ENCODE results near the gene PPP5C.
A peak's percentile ranks its signal among the peaks of the same experiment; 100 is the strongest.
"Not testable (repeated sequence)": the region's sequence is repeated elsewhere in the genome, so short reads cannot be mapped to it uniquely, and the experiment has no call there.

Gene PPP5C

GRCh38 chr19:46369817-46370216 is 22.9 kb downstream of the PPP5C start:
- Histone ChIP-seq H3K4me1 (ENCODE audit: control insufficient read depth, low read depth, low read length) (peaks cover 27% of the 10 kb centered on the region), H3K27me3 (ENCODE audit: control insufficient read depth, insufficient read depth, low read length) (no peaks in the 10 kb centered on the region), H3K9me3 (ENCODE audit: control insufficient read depth, low read depth, low read length) (no peaks in the 10 kb centered on the region), H3K36me3 (ENCODE audit: control insufficient read depth, low read depth, low read length) (peaks cover 15% of the 10 kb centered on the region), H3K9ac (ENCODE audit: low read length) (no peak overlapping the region), H3K27ac (ENCODE audit: low read length) (no peak overlapping the region), H3K4me3 (ENCODE audit: low read length) (no peak overlapping the region)

GRCh38 chr19:46371371-46371901 is 24.5 kb downstream of the PPP5C start:
- H3K9me3 ChIP-seq (ENCODE audit: control insufficient read depth, low read depth, low read length), result no peaks in the 10 kb centered on the region
- H3K4me1 ChIP-seq (ENCODE audit: control insufficient read depth, low read depth, low read length), result peaks cover 24% of the 10 kb centered on the region
- no peak overlapping the region for H3K27ac ChIP-seq (ENCODE audit: low read length)
- H3K36me3 ChIP-seq (ENCODE audit: control insufficient read depth, low read depth, low read length), result peaks cover 22% of the 10 kb centered on the region
- no peak overlapping the region for H3K4me3 ChIP-seq (ENCODE audit: low read length)
- H3K9ac ChIP-seq (ENCODE audit: low read length), result no peak overlapping the region
- no peaks in the 10 kb centered on the region for H3K27me3 ChIP-seq (ENCODE audit: control insufficient read depth, insufficient read depth, low read length)

GRCh38 chr19:46372901-46373490 is 26.1 kb downstream of the PPP5C start:
- no peaks in the 10 kb centered on the region for H3K9me3 ChIP-seq (ENCODE audit: control insufficient read depth, low read depth, low read length)
- H3K27me3 ChIP-seq (ENCODE audit: control insufficient read depth, insufficient read depth, low read length), result no peaks in the 10 kb centered on the region
- peaks cover 24% of the 10 kb centered on the region for H3K4me1 ChIP-seq (ENCODE audit: control insufficient read depth, low read depth, low read length)
- H3K9ac ChIP-seq (ENCODE audit: low read length), result peak overlapping the region; percentile 61
- H3K27ac ChIP-seq (ENCODE audit: low read length), result peak overlapping the region; percentile 93
- H3K4me3 ChIP-seq (ENCODE audit: low read length), result peak overlapping the region; percentile 35
- peaks cover 28% of the 10 kb centered on the region for H3K36me3 ChIP-seq (ENCODE audit: control insufficient read depth, low read depth, low read length)

GRCh38 chr19:46373491-46374359 is 26.8 kb downstream of the PPP5C start:
- Histone ChIP-seq H3K4me3 (ENCODE audit: low read length) (peak overlapping the region; percentile 35), H3K4me1 (ENCODE audit: control insufficient read depth, low read depth, low read length) (peaks cover 24% of the 10 kb centered on the region), H3K36me3 (ENCODE audit: control insufficient read depth, low read depth, low read length) (peaks cover 35% of the 10 kb centered on the region), H3K27me3 (ENCODE audit: control insufficient read depth, insufficient read depth, low read length) (no peaks in the 10 kb centered on the region), H3K9ac (ENCODE audit: low read length) (peak overlapping the region; percentile 61), H3K27ac (ENCODE audit: low read length) (peak overlapping the region; percentile 93), H3K9me3 (ENCODE audit: control insufficient read depth, low read depth, low read length) (no peaks in the 10 kb centered on the region)

- Histone ChIP-seq H3K36me3 (ENCODE audit: control insufficient read depth, low read depth, low read length) (peaks cover 42% of the 10 kb centered on the region), H3K4me3 (ENCODE audit: low read length) (no peak overlapping the region), H3K9me3 (ENCODE audit: control insufficient read depth, low read depth, low read length) (no peaks in the 10 kb centered on the region), H3K27me3 (ENCODE audit: control insufficient read depth, insufficient read depth, low read length) (no peaks in the 10 kb centered on the region), H3K27ac (ENCODE audit: low read length) (peak overlapping the region; percentile 5), H3K4me1 (ENCODE audit: control insufficient read depth, low read depth, low read length) (peaks cover 24% of the 10 kb centered on the region), H3K9ac (ENCODE audit: low read length) (peak overlapping the region; percentile 61)
These were observed 27.9 kb downstream of the PPP5C start for GRCh38 chr19:46374536-46375475.

GRCh38 chr19:46375476-46376067 is 28.7 kb downstream of the PPP5C start:
- H3K9me3 ChIP-seq (ENCODE audit: control insufficient read depth, low read depth, low read length); H3K27me3 ChIP-seq (ENCODE audit: control insufficient read depth, insufficient read depth, low read length); H3K4me3 ChIP-seq (ENCODE audit: low read length); H3K9ac ChIP-seq (ENCODE audit: low read length); H3K27ac ChIP-seq (ENCODE audit: low read length): not testable (repeated sequence)
- H3K36me3 ChIP-seq (ENCODE audit: control insufficient read depth, low read depth, low read length), result peaks cover 45% of the 10 kb centered on the region
- H3K4me1 ChIP-seq (ENCODE audit: control insufficient read depth, low read depth, low read length), result peaks cover 24% of the 10 kb centered on the region

- H3K36me3 ChIP-seq (ENCODE audit: control insufficient read depth, low read depth, low read length), result peaks cover 52% of the 10 kb centered on the region
These were observed 29.6 kb downstream of the PPP5C start for GRCh38 chr19:46376241-46377153.

GRCh38 chr19:46378268-46378667 is 31.4 kb downstream of the PPP5C start:
- peaks cover 61% of the 10 kb centered on the region for H3K36me3 ChIP-seq (ENCODE audit: control insufficient read depth, low read depth, low read length)
- no peaks in the 10 kb centered on the region for H3K27me3 ChIP-seq (ENCODE audit: control insufficient read depth, insufficient read depth, low read length)
- no peaks in the 10 kb centered on the region for H3K9me3 ChIP-seq (ENCODE audit: control insufficient read depth, low read depth, low read length)
- no peak overlapping the region for H3K4me3 ChIP-seq (ENCODE audit: low read length)
- no peak overlapping the region for H3K27ac ChIP-seq (ENCODE audit: low read length)
- no peak overlapping the region for H3K9ac ChIP-seq (ENCODE audit: low read length)
- H3K4me1 ChIP-seq (ENCODE audit: control insufficient read depth, low read depth, low read length), result peaks cover 8% of the 10 kb centered on the region

More at GRCh38 chr19:46376241-46377153, 29.6 kb downstream of the PPP5C start:
- Histone ChIP-seq H3K27ac (ENCODE audit: low read length) (no peak overlapping the region), H3K9me3 (ENCODE audit: control insufficient read depth, low read depth, low read length) (no peaks in the 10 kb centered on the region), H3K27me3 (ENCODE audit: control insufficient read depth, insufficient read depth, low read length) (no peaks in the 10 kb centered on the region), H3K9ac (ENCODE audit: low read length) (no peak overlapping the region), H3K4me1 (ENCODE audit: control insufficient read depth, low read depth, low read length) (peaks cover 22% of the 10 kb centered on the region), H3K4me3 (ENCODE audit: low read length) (no peak overlapping the region)

- peaks cover 76% of the 10 kb centered on the region for H3K36me3 ChIP-seq (ENCODE audit: control insufficient read depth, low read depth, low read length)
- H3K27ac ChIP-seq (ENCODE audit: low read length), result no peak overlapping the region
- no peak overlapping the region for H3K4me3 ChIP-seq (ENCODE audit: low read length)
- H3K9me3 ChIP-seq (ENCODE audit: control insufficient read depth, low read depth, low read length), result no peaks in the 10 kb centered on the region
- no peaks in the 10 kb centered on the region for H3K4me1 ChIP-seq (ENCODE audit: control insufficient read depth, low read depth, low read length)
- H3K9ac ChIP-seq (ENCODE audit: low read length), result no peak overlapping the region
- no peaks in the 10 kb centered on the region for H3K27me3 ChIP-seq (ENCODE audit: control insufficient read depth, insufficient read depth, low read length)
These were observed 33.8 kb downstream of the PPP5C start for GRCh38 chr19:46380690-46381089.

GRCh38 chr19:46381346-46381745 is 34.5 kb downstream of the PPP5C start:
- Histone ChIP-seq H3K9ac (ENCODE audit: low read length) (no peak overlapping the region), H3K36me3 (ENCODE audit: control insufficient read depth, low read depth, low read length) (peaks cover 72% of the 10 kb centered on the region), H3K27ac (ENCODE audit: low read length) (no peak overlapping the region), H3K4me1 (ENCODE audit: control insufficient read depth, low read depth, low read length) (no peaks in the 10 kb centered on the region), H3K27me3 (ENCODE audit: control insufficient read depth, insufficient read depth, low read length) (no peaks in the 10 kb centered on the region), H3K9me3 (ENCODE audit: control insufficient read depth, low read depth, low read length) (no peaks in the 10 kb centered on the region), H3K4me3 (ENCODE audit: low read length) (no peak overlapping the region)

Data from iPS-18a (cell line).